Inflammatory macrophage (primary cell): ENCODE results near the gene SH2D4B.

Source experiments
- DNase-seq, 2 donors: peaks; one replicate each; pipeline ENCODE4 v3.0.0-alpha.2; 2020 to 2022

Gene SH2D4B

GRCh38 chr10:80647173-80647833 is 109.6 kb downstream of the SH2D4B start:
- DNase-seq: no peak

GRCh38 chr10:80648106-80648505 is 110.4 kb downstream of the SH2D4B start:
- no peak for DNase-seq

- no peak for DNase-seq
Observed at GRCh38 chr10:80649183-80649582, 111.5 kb downstream of the SH2D4B start.

- no peak for DNase-seq
Observed at GRCh38 chr10:80655898-80656297, 118.2 kb downstream of the SH2D4B start.

GRCh38 chr10:80658068-80658467 is 120.4 kb downstream of the SH2D4B start:
- DNase-seq: no peak

- no peak for DNase-seq
Observed at GRCh38 chr10:80659289-80659688, 121.6 kb downstream of the SH2D4B start.

GRCh38 chr10:80660266-80660665 is 122.6 kb downstream of the SH2D4B start:
- DNase-seq: no peak

GRCh38 chr10:80660736-80661135 is 123.0 kb downstream of the SH2D4B start:
- peak; percentile 83 to 87 for DNase-seq

- no peak for DNase-seq
Observed at GRCh38 chr10:80661526-80661925, 123.8 kb downstream of the SH2D4B start.

- DNase-seq: peak; percentile 81 to 82
Observed at GRCh38 chr10:80662429-80663261, 124.9 kb downstream of the SH2D4B start.

GRCh38 chr10:80664071-80664680 is 126.5 kb downstream of the SH2D4B start:
- peak; percentile 75 to 81 for DNase-seq

GRCh38 chr10:80669485-80669884 is 131.8 kb downstream of the SH2D4B start:
- DNase-seq: no peak

GRCh38 chr10:80670774-80671173 is 133.1 kb downstream of the SH2D4B start:
- DNase-seq: no peak

GRCh38 chr10:80671847-80672246 is 134.1 kb downstream of the SH2D4B start:
- no peak for DNase-seq

GRCh38 chr10:80672613-80673012 is 134.9 kb downstream of the SH2D4B start:
- DNase-seq: no peak

GRCh38 chr10:80674809-80675208 is 137.1 kb downstream of the SH2D4B start:
- no peak for DNase-seq

- no peak for DNase-seq
Observed at GRCh38 chr10:80681142-80681541, 143.4 kb downstream of the SH2D4B start.

- DNase-seq: peak; percentile 25 to 58
Observed at GRCh38 chr10:80684259-80684658, 146.6 kb downstream of the SH2D4B start.

- DNase-seq: no peak
Observed at GRCh38 chr10:80685355-80685754, 147.7 kb downstream of the SH2D4B start.

GRCh38 chr10:80686734-80687475 is 149.2 kb downstream of the SH2D4B start:
- DNase-seq: no peak

GRCh38 chr10:80687476-80687789 is 149.7 kb downstream of the SH2D4B start:
- DNase-seq: no peak

- no peak for DNase-seq
Observed at GRCh38 chr10:80690434-80690833, 152.7 kb downstream of the SH2D4B start.

- DNase-seq: peak; percentile 50 to 51
Observed at GRCh38 chr10:80691441-80691840, 153.7 kb downstream of the SH2D4B start.
